ENCODE measurements around the gene ABITRAM. TPM values are rescaled to one million over a fixed set of nuclear protein-coding genes. Genes with fewer than 3 reads are reported as not detected.
"Not testable (repeated sequence)": the region's sequence is repeated elsewhere in the genome, so short reads cannot be mapped to it uniquely, and the experiment has no call there.

The ABITRAM gene
- total and polyA plus RNA-seq, 4 experiments from 2014 or later, result 9.0 to 27.0 (median 13.6) TPM

GRCh38 chr9:108897324-108898096 is 36.7 kb upstream of the ABITRAM start:
- intact Hi-C loops (cut with micrococcal nuclease), result no loop called here
- peaks cover 71% of the 10 kb centered on the region for H3K36me3 ChIP-seq (ENCODE audit: insufficient read depth, low read length)
- Mint-ChIP-seq H3K27ac (no peak overlapping the region), H3K9me3 (no peaks in the 10 kb centered on the region), H3K27me3 (no peaks in the 10 kb centered on the region), H3K4me1 (peaks cover 0 to 1% (median 0%) of the 10 kb centered on the region in 4 donors), H3K4me3 (no peak overlapping the region), H3K36me3 (peaks cover 81 to 96% of the 10 kb centered on the region in 2 donors)
- ChIA-PET POLR2A (ENCODE audit: partially characterized antibody) (no interaction called here), CTCF (ENCODE audit: partially characterized antibody) (no interaction called here)
- no peaks in the 10 kb centered on the region for H3K4me1 ChIP-seq (ENCODE audit: insufficient read depth, low read length)
- H3K9me3 ChIP-seq (ENCODE audit: control insufficient read depth in 1 of 2, low read length in 2 of 2), result no peaks in the 10 kb centered on the region
- H3K27me3 ChIP-seq (ENCODE audit: insufficient read depth, low read length), result no peaks in the 10 kb centered on the region
- H3K27ac ChIP-seq (ENCODE audit: low read depth, low read length), result no peak overlapping the region
- DNase-seq, result no peak
- no peak overlapping the region for H3K4me3 ChIP-seq (ENCODE audit: low read length in 2 of 2)

- H3K27me3 ChIP-seq (ENCODE audit: insufficient read depth, low read length); H3K27ac ChIP-seq (ENCODE audit: low read depth, low read length); H3K4me3 ChIP-seq (ENCODE audit: low read length in 2 of 2); H3K9me3 ChIP-seq (ENCODE audit: control insufficient read depth in 1 of 2, low read length in 2 of 2); H3K4me3 Mint-ChIP-seq; H3K27me3 Mint-ChIP-seq; H3K4me1 ChIP-seq (ENCODE audit: insufficient read depth, low read length); POLR2A ChIA-PET (ENCODE audit: partially characterized antibody); H3K9me3 Mint-ChIP-seq; DNase-seq; H3K27ac Mint-ChIP-seq; intact Hi-C loops (cut with micrococcal nuclease); H3K4me1 Mint-ChIP-seq: not testable (repeated sequence)
- H3K36me3 ChIP-seq (ENCODE audit: insufficient read depth, low read length), result peaks cover 65% of the 10 kb centered on the region
- peaks cover 83 to 97% of the 10 kb centered on the region in 2 donors for H3K36me3 Mint-ChIP-seq
- CTCF ChIA-PET (ENCODE audit: partially characterized antibody), result interaction anchor here (0.8 to 1.6 kb wide), 2 partner anchors 10 to 29 kb away, joined by 3 to 5 read pairs; no protein-coding TSS in a partner anchor
Measured at GRCh38 chr9:108899023-108899695, 35.0 kb upstream of the ABITRAM start.

- intact Hi-C loops (cut with micrococcal nuclease), result no loop called here
- POLR2A ChIA-PET (ENCODE audit: partially characterized antibody), result no interaction called here
- no peaks in the 10 kb centered on the region for H3K9me3 Mint-ChIP-seq
- H3K4me1 Mint-ChIP-seq, result peaks cover 0 to 3% (median 0%) of the 10 kb centered on the region in 4 donors
- H3K27me3 ChIP-seq (ENCODE audit: insufficient read depth, low read length), result no peaks in the 10 kb centered on the region
- H3K27ac ChIP-seq (ENCODE audit: low read depth, low read length), result no peak overlapping the region
- no peaks in the 10 kb centered on the region for H3K9me3 ChIP-seq (ENCODE audit: control insufficient read depth in 1 of 2, low read length in 2 of 2)
- H3K27ac Mint-ChIP-seq, result peak overlapping the region in 3 of 7 donors; percentile 8 to 37 (median 22)
- CTCF ChIA-PET (ENCODE audit: partially characterized antibody), result interaction anchor here (1.3 to 1.6 kb wide), 2 partner anchors 9 to 54 kb away, joined by 5 read pairs; no protein-coding TSS in a partner anchor
- peaks cover 59% of the 10 kb centered on the region for H3K36me3 ChIP-seq (ENCODE audit: insufficient read depth, low read length)
- H3K27me3 Mint-ChIP-seq, result no peaks in the 10 kb centered on the region
- H3K4me3 Mint-ChIP-seq, result no peak overlapping the region
- peaks cover 79 to 93% of the 10 kb centered on the region in 2 donors for H3K36me3 Mint-ChIP-seq
- no peak for DNase-seq
- H3K4me1 ChIP-seq (ENCODE audit: insufficient read depth, low read length), result no peaks in the 10 kb centered on the region
- no peak overlapping the region for H3K4me3 ChIP-seq (ENCODE audit: low read length in 2 of 2)
Measured at GRCh38 chr9:108900176-108900575, 34.0 kb upstream of the ABITRAM start.

DNA sequence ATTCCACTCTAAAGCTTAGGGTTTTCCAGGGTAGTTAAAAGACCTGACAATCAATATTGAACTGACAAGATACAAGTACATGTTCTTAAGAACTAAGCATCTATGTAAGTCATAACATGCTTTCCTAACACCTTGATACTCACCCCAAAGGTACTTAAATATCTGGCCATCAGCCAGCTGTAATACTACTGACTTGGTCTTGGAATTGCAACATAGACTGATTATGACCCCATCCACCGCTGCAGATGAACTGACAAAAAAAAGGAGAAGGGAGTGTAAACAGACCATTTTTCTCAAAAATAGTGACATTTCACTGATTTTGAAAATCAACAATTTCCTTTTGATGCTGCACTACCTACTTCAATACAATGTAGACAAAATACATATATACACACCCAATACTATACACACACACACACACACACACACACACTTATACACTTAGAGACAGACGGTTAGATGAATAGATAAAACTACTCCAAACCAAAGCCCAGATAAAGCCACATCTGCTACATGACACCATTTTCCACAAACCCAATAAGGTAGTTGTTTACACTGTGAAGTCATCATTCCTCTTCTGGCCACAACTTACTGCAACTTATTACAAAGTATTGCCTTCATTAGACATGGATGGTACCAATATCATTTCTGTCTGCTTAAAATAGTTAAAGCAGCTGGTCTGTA is 30.6 kb upstream of the ABITRAM start:
- POLR2A ChIA-PET (ENCODE audit: partially characterized antibody), result no interaction called here
- Mint-ChIP-seq H3K9me3 (peaks cover 0 to 1% (median 0%) of the 10 kb centered on the region in 8 donors), H3K27ac (peak overlapping the region in 5 of 7 donors; percentile 1 to 36 (median 16)), H3K36me3 (peaks cover 74 to 90% of the 10 kb centered on the region in 2 donors), H3K4me1 (peaks cover 0 to 2% (median 0%) of the 10 kb centered on the region in 4 donors), H3K4me3 (no peak overlapping the region), H3K27me3 (no peaks in the 10 kb centered on the region)
- intact Hi-C loops (cut with micrococcal nuclease), result no loop called here
- Histone ChIP-seq H3K4me3 (ENCODE audit: low read length in 2 of 2) (no peak overlapping the region), H3K36me3 (ENCODE audit: insufficient read depth, low read length) (peaks cover 39% of the 10 kb centered on the region), H3K4me1 (ENCODE audit: insufficient read depth, low read length) (no peaks in the 10 kb centered on the region), H3K9me3 (ENCODE audit: control insufficient read depth in 1 of 2, low read length in 2 of 2) (no peaks in the 10 kb centered on the region), H3K27ac (ENCODE audit: low read depth, low read length) (no peak overlapping the region), H3K27me3 (ENCODE audit: insufficient read depth, low read length) (no peaks in the 10 kb centered on the region)
- no peak for DNase-seq
- CTCF ChIA-PET (ENCODE audit: partially characterized antibody), result no interaction called here

GRCh38 chr9:108904161-108904560 is 30.0 kb upstream of the ABITRAM start:
- H3K4me3 Mint-ChIP-seq, result no peak overlapping the region
- no peaks in the 10 kb centered on the region for H3K9me3 ChIP-seq (ENCODE audit: control insufficient read depth in 1 of 2, low read length in 2 of 2)
- peak overlapping the region in 1 of 7 donors; percentile 63 for H3K27ac Mint-ChIP-seq
- intact Hi-C loops (cut with micrococcal nuclease), result no loop called here
- peaks cover 0 to 1% (median 0%) of the 10 kb centered on the region in 8 donors for H3K9me3 Mint-ChIP-seq
- DNase-seq, result no peak
- peaks cover 44% of the 10 kb centered on the region for H3K36me3 ChIP-seq (ENCODE audit: insufficient read depth, low read length)
- peaks cover 0 to 2% (median 0%) of the 10 kb centered on the region in 4 donors for H3K4me1 Mint-ChIP-seq
- H3K27me3 Mint-ChIP-seq, result no peaks in the 10 kb centered on the region
- H3K4me1 ChIP-seq (ENCODE audit: insufficient read depth, low read length), result no peaks in the 10 kb centered on the region
- no peaks in the 10 kb centered on the region for H3K27me3 ChIP-seq (ENCODE audit: insufficient read depth, low read length)
- peaks cover 76 to 90% of the 10 kb centered on the region in 2 donors for H3K36me3 Mint-ChIP-seq
- CTCF ChIA-PET (ENCODE audit: partially characterized antibody), result interaction anchor here (0.8 kb wide), 1 partner anchor 15 kb away, joined by 4 read pairs; no protein-coding TSS in a partner anchor
- H3K4me3 ChIP-seq (ENCODE audit: low read length in 2 of 2), result no peak overlapping the region
- no peak overlapping the region for H3K27ac ChIP-seq (ENCODE audit: low read depth, low read length)
- POLR2A ChIA-PET (ENCODE audit: partially characterized antibody), result no interaction called here

GRCh38 chr9:108905494-108905893 is 28.7 kb upstream of the ABITRAM start:
- H3K27ac Mint-ChIP-seq, result peak overlapping the region in 1 of 7 donors; percentile 49
- Histone ChIP-seq H3K27me3 (ENCODE audit: insufficient read depth, low read length) (no peaks in the 10 kb centered on the region), H3K4me1 (ENCODE audit: insufficient read depth, low read length) (no peaks in the 10 kb centered on the region), H3K9me3 (ENCODE audit: control insufficient read depth in 1 of 2, low read length in 2 of 2) (no peaks in the 10 kb centered on the region), H3K4me3 (ENCODE audit: low read length in 2 of 2) (no peak overlapping the region), H3K36me3 (ENCODE audit: insufficient read depth, low read length) (peaks cover 52% of the 10 kb centered on the region), H3K27ac (ENCODE audit: low read depth, low read length) (no peak overlapping the region)
- H3K4me3 Mint-ChIP-seq, result no peak overlapping the region
- intact Hi-C loops (cut with micrococcal nuclease), result no loop called here
- POLR2A ChIA-PET (ENCODE audit: partially characterized antibody), result no interaction called here
- H3K9me3 Mint-ChIP-seq, result peaks cover 0 to 1% (median 0%) of the 10 kb centered on the region in 8 donors
- CTCF ChIA-PET (ENCODE audit: partially characterized antibody), result no interaction called here
- no peaks in the 10 kb centered on the region for H3K27me3 Mint-ChIP-seq
- H3K36me3 Mint-ChIP-seq, result peaks cover 71 to 86% of the 10 kb centered on the region in 2 donors
- DNase-seq, result no peak
- H3K4me1 Mint-ChIP-seq, result peaks cover 0 to 3% (median 2%) of the 10 kb centered on the region in 4 donors

GRCh38 chr9:108910402-108910801 is 23.8 kb upstream of the ABITRAM start:
- H3K27ac Mint-ChIP-seq, result peak overlapping the region in 4 of 7 donors; percentile 59 to 93 (median 73)
- Histone ChIP-seq H3K4me3 (ENCODE audit: low read length in 2 of 2) (no peak overlapping the region), H3K27ac (ENCODE audit: low read depth, low read length) (no peak overlapping the region), H3K36me3 (ENCODE audit: insufficient read depth, low read length) (peaks cover 29% of the 10 kb centered on the region), H3K4me1 (ENCODE audit: insufficient read depth, low read length) (peaks cover 17% of the 10 kb centered on the region), H3K9me3 (ENCODE audit: control insufficient read depth in 1 of 2, low read length in 2 of 2) (no peaks in the 10 kb centered on the region), H3K27me3 (ENCODE audit: insufficient read depth, low read length) (no peaks in the 10 kb centered on the region)
- H3K27me3 Mint-ChIP-seq, result no peaks in the 10 kb centered on the region
- intact Hi-C loops (cut with micrococcal nuclease), result no loop called here
- peaks cover 0 to 1% (median 0%) of the 10 kb centered on the region in 8 donors for H3K9me3 Mint-ChIP-seq
- CTCF ChIA-PET (ENCODE audit: partially characterized antibody), result interaction anchor here (1.1 kb wide), 1 partner anchor 43 kb away, joined by 3 read pairs; no protein-coding TSS in a partner anchor
- no peak overlapping the region for H3K4me3 Mint-ChIP-seq
- POLR2A ChIA-PET (ENCODE audit: partially characterized antibody), result no interaction called here
- H3K36me3 Mint-ChIP-seq, result peaks cover 54 to 77% of the 10 kb centered on the region in 2 donors
- DNase-seq, result no peak
- peaks cover 14 to 26% (median 21%) of the 10 kb centered on the region in 4 donors for H3K4me1 Mint-ChIP-seq

Measured in CD4-positive, alpha-beta memory T cell (primary cell).